HG03575 (cell line): Measurements from ENCODE around the gene ESPNL.

Experiments used
- ATAC-seq: cut with Tn5 transposase; IDR thresholded peaks from one replicate; pipeline ENCODE4 v1.9.1; 2021; ENCODE audit not compliant: unreplicated experiment, insufficient number of reproducible peaks, low FRiP score; ENCODE audit errors: extremely low read depth

The ESPNL gene

GRCh38 chr2:238133499-238134392, 33.6 kb downstream of the ESPNL start:
- no peak for ATAC-seq

GRCh38 chr2:238134393-238134785, 34.2 kb downstream of the ESPNL start:
- no peak for ATAC-seq

DNA sequence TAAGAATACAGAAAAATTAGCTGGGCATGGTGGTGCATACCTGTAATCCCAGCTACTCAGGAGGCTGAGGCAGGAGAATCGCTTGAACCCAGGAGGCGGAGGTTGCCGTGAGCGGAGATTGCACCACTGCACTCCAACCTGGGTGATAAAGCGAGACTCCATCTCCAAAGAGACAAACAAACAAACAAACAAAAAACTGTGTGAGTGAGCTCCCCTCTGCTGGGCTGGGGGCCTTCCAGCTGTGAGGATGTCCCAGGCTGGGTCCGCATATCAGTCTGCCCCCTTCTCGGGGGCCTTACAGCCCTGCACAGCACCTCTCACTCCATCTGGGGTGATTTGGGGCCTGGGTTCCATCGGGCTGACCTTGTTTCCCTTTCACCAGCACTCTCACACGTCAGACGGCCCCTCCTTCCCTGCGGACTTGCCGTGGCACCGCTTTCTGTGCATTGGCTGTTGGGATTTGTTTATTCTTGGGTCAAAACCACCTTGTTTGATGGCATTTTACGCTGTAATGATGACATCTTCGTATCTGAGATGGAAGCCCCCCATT, 35.5 kb downstream of the ESPNL start:
- ATAC-seq: no peak

DNA sequence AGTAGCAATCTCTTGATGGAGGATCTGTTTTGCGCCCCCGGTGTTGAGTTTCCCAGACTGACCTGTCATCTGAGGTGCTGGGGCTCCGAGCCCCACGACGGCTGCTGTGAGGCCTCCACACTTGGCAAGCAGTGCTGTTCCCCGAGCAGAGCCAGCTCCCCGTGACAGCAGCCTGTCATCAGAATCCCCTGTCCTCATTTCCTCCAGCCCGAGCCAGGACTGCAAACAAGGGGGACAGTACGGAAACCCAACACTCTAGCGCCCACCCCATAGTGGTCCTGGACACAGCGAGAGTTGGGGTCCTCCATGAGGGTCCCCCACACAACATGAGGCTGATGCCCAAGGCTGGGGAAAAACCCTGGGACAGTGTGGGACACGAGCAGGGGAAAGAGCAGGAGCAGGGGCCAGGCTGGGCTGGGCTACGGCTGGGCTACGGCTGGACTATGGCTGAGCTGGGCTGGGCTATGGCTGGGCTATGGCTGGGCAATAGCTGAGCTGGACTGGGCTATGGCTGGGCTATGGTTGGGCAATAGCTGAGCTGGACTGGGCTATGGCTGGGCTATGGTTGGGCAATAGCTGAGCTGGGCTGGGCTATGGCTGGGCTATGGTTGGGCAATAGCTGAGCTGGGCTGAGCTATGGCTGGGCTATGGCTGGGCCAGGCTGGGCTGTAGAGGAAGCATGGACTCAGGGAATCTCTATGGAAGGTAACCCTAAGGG, 36.8 kb downstream of the ESPNL start:
- ATAC-seq: no peak

GRCh38 chr2:238137885-238138284, 37.7 kb downstream of the ESPNL start:
- no peak for ATAC-seq

- ATAC-seq: no peak
These were observed 38.4 kb downstream of the ESPNL start, which contains the start of gene KLHL30 for GRCh38 chr2:238138331-238139195. KLHL30 (plus strand) TSS chr2:238138668; CDS start chr2:238140755, 2,087 bp downstream.

- no peak for ATAC-seq
These were observed 39.3 kb downstream of the ESPNL start for GRCh38 chr2:238139196-238140039.

DNA sequence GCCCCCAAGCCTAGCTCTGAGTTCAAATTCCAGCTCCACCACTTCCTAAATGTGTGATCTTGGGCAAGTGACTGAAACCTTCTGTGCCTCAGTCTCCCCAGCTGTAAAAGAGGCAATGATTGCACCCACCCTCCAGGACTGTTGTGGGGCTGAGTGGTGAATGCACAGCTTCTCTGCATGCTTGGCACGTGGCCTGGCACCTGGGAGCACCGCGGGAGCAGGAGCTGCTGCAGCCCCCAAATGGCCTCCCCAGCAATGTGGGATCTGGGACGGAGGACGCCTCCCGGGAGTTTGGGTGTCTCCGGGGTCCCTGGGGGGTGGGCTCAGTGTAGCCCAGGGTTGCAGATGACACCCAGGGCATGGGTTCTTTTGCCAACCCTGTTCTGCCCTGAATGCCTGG, 39.9 kb downstream of the ESPNL start:
- no peak for ATAC-seq

DNA sequence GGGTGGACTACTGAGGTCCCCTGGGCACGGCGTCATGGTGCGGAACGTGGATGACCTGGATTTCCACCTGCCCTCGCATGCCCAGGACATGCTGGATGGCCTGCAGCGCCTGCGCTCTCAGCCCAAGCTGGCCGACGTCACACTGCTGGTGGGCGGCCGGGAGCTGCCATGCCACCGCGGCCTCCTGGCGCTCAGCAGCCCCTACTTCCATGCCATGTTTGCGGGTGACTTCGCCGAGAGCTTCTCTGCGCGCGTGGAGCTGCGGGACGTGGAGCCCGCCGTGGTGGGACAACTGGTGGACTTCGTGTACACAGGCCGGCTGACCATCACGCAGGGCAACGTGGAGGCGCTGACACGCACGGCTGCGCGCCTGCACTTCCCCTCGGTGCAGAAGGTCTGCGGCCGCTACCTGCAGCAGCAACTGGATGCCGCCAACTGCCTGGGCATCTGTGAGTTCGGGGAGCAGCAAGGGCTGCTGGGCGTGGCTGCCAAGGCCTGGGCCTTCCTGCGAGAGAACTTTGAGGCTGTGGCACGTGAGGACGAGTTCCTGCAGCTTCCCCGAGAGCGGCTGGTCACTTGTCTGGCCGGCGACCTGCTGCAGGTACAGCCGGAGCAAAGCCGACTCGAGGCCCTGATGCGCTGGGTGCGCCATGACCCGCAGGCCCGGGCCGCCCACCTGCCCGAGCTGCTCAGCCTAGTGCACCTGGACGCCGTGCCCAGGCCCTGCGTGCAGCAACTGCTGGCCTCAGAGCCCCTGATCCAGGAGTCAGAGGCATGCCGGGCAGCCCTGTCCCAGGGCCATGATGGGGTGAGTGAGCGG, 40.8 kb downstream of the ESPNL start:
- no peak for ATAC-seq

GRCh38 chr2:238141541-238142318, 41.6 kb downstream of the ESPNL start:
- no peak for ATAC-seq

- no peak for ATAC-seq
These were observed 42.5 kb downstream of the ESPNL start for GRCh38 chr2:238142382-238143205.

DNA sequence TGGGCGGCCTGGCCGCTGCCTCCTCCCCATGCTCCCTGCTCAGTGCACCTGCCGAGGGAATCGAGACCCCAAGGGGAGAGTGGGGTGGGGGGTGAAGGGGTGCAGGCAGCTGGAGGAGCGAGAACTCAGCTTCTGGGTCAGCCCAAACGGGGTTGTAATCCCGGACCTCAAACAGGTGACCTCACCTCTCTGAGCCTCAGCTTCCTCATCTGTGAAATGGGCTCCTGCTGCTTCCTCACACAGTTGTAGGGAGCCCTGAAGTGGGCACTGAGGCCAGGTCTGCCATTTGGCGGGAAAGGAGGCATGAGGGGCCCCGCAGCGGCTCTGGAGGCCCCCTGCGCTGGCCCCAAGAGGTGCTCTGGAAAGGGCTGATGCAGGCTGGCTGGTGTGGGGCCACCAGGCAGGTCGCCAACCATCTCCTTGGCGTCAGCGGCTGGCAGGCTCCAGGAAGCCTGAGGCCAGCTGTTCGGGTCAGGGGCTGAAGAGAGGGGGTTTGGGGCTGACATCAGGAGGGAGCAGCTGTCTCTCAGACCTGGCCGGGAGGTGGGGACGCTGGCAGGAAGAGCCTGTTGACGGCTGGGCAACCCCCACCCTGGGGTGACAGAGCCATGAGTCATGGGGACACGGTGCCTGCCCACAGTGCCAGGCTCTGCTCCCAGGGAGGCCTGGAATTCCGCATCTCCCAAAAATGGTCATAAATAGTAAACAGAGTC, 43.3 kb downstream of the ESPNL start:
- no peak for ATAC-seq

- no peak for ATAC-seq
These were observed 44.1 kb downstream of the ESPNL start for GRCh38 chr2:238144262-238144661.

- no peak for ATAC-seq
These were observed 44.9 kb downstream of the ESPNL start for GRCh38 chr2:238145046-238145445.

GRCh38 chr2:238145851-238146250, 45.7 kb downstream of the ESPNL start:
- ATAC-seq: no peak
